HG03342 (cell line): ENCODE data around the gene TARBP1.
"Not testable (repeated sequence)": the region's sequence is repeated elsewhere in the genome, so short reads cannot be mapped to it uniquely, and the experiment has no call there.

Source experiments
- ATAC-seq: cut with Tn5 transposase; IDR thresholded peaks from one replicate; pipeline ENCODE4 v1.9.1; 2021; ENCODE audit warnings: mild to moderate bottlenecking, moderate library complexity; ENCODE audit not compliant: unreplicated experiment

Gene TARBP1

DNA sequence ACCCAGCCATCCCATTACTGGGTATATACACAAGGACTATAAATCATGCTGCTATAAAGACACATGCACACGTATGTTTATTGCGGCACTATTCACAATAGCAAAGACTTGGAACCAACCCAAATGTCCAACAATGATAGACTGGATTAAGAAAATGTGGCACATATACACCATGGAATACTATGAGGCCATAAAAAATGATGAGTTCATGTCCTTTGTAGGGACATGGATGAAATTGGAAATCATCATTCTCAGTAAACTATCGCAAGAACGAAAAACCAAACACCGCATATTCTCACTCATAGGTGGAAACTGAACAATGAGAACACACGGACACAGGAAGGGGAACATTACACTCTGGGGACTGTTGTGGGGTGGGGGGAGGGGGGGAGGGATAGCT is 79.5 kb downstream of the TARBP1 start:
- ATAC-seq = not testable (repeated sequence)

DNA sequence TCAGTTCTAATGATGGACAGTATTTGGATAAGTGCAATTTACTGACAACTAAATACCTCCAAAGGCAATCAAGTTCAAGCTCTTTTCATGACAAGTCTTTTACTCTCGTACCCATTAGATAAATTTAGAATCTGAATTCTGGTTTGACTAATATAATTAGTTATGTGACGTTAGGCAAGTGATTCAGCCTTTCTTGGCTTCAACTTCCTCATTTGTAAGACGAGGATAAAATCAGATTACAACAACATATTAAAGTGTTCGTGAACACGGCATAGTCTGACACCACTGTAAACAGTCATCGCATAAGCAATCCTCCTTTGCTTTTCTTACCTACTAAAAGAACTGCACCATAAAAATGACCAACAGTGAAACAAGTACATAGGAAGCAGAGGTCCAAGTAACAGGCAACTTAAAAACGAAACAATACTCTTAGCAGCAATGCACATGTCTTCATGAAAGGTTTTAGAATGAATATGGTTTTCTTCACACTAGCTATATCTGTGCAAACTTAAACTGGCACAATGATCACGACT is 80.1 kb downstream of the TARBP1 start:
- ATAC-seq = peak; percentile 51

DNA sequence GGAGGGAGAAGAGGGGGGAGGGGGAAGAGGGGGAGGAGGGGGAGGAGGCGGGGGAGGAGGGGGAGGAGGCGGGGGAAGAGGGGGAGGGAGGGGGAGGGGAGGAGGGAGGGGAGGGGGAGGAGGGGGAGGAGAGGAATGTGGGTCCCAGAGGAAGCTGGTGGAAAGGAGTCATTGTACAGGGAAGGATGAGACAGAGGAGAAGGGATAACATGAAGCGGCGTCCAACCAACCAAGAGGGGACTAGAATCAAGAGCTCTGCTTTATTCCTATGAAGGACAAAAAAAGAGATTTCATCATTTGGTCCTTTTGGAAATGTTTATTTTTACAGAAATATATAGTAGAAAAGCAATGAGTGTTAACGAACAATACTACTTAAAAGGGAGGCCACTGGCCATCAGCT is 81.2 kb downstream of the TARBP1 start:
- ATAC-seq = no peak

DNA sequence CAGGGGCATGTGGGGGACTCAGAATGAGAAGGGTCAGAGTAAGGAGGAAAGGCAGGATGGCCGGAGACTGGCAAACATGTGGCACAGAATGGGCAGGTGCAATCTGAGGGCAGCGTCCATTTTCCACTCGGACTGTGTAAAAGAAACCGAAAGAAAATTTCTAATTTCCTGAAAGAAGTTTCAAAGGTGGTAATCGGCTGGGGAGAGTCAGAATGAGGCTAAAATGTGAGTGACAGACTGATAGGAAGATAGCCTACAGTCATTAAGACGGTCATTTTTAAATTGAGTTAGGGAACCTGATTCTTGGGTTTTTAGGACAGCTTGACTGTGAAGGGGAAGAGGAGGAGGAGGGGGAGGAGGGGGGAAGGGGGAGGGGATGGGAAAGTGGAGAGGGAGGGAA is 82.1 kb downstream of the TARBP1 start:
- ATAC-seq = no peak

DNA sequence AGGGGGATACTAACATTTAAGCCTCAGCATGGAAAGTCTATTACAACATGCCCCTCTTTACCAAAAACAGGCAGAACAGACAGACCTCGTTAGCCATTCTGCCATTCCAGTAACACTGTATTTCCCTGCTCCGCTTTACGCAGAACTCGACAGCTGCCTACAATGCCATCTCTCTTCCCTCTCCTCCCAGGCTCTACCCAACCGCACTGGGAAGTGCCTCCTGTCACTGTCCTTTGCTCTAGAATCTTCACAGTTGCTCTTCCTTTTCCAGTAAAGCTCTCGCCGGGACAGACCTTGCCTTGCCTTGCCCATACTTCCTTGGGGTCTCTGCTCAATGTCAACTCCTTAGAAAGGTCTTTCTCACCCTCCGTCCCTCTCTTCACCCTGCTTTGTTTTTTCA is 82.9 kb downstream of the TARBP1 start:
- no peak for ATAC-seq

DNA sequence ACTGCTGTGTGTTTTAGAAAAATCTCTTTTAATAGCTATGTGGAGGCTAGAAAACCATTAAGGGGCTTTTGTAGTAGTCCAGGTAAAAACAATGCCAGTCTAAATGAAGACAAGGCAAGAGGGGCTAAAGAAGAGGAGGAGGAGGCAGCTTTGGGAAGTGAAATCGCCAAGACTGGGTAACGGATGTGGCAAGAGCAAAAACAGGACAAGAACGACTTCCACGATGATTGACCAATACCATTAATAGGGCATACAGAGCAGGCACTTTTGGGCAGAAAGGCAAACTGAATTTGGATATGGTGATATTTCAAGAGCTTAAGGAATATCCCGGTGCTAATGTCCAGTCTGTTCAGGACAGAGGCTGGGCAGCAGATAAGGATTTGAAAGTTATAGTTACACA is 83.7 kb downstream of the TARBP1 start:
- no peak for ATAC-seq

DNA sequence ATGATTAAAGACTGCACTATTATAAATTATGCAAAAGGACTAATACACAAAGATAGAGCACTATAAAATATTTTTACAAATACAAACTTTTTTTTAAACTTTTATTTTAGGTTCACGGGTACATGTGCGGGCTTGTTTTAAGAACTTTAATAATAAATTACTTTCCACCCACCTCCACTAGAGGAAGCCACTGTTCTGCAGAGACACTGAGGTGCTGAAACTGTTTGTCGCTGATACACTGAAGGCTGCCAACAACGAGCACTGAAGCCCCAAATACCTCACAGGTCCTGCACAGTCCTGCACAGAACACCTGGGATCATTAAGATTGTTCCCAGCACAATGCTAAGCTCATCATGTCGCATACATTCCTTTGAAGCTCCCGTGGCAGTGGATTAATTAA is 85.8 kb downstream of the TARBP1 start:
- no peak for ATAC-seq

DNA sequence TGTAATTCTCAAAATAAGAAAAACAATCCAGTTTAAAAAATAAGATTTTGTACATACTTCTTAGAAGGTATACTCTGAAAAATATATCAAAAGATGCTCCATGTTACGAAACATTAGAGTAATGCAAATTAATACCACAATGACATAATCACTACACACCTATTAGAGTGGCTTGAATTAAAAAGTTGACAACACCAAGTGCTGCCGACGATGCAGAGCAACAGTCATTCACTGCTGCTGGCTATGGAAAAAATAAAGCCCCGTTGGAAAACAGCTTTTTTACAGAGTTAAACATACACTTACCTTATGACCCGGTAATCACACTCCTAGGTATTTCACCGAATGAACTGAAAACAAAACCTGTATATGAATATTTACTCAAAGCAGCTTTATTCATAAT is 90.9 kb downstream of the TARBP1 start:
- ATAC-seq = no peak

DNA sequence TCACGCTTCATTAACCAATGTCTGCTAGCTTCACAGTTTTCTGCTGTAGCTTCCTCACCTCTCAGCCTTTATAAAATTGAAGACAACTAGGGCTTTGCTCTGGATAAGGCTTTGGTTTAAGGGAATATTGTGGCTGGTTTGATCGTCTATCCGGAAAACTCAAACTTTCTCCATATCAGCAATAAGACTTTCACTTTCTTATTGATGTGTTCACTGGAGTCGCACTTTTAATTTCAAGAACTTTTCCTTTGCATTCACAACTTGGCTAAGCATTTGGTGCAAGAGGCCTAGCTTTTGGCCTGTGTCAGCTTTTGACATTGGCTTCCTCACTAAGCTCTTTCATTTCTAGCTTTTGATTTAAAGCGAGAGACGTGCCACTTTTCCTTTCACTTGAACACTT is 92.9 kb downstream of the TARBP1 start:
- ATAC-seq = no peak

DNA sequence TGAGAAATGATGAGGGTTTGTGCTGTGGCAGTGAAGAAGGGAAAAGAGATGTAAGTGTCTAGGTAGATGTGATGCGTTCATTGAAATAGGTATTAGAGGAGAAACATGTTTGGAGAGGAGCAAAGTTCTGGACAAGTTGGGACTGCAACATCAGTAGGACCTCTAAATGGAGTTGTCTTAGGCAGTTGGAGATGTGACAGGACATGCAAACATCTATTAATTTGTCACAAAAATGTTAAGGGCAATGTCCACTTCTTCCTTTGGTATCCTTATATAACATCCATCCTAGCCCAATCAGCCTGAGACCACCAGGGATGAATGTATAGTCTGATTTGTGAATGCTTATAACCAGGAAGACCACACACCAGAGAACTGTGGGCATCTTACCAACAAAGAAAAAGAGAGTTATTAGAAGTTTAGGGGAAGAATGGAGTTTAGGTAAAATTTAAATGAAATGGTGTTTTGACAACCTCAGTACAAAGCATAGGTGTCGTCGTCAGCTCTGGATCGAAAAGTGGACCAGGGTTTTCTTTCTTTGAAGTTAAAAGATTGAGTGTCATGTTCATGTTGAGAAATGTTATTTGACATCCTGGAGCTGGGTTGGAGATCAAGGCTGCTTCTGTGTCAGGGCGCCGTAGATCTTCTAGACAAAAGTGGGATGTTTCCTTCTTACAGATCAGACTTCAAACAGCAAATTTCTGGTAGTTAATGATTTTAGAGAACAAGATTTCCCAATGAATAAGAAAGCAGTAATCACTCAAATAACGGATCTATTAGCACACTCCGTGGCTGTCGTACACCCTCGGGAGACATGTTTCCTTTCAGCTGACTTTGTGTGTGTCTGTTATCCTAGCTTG is 97.1 kb downstream of the TARBP1 start:
- ATAC-seq = no peak

DNA sequence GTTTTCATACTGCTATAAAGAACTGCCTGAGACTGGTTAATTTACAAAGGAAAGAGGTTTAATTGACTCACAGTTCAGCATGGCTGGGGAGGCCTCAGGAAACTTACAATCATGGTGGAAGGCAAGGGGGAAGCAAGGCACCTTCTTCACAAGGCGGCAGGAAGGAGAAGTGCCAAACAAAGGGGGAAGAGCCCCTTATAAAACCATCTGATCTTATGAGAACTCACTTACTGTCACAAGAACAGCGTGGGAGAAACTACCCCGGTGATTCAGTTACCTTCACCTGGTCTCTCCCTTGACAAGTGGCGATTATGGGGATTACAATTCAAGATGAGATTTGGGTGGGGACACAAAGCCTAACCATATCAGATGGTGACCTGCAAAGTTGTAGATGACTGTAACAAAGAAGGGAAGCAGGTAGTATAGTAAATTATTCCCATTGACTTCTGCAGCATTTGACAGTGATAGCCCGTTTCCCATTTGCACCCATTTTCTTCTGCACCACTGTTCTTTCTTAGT is 99.3 kb downstream of the TARBP1 start:
- not testable (repeated sequence) for ATAC-seq

DNA sequence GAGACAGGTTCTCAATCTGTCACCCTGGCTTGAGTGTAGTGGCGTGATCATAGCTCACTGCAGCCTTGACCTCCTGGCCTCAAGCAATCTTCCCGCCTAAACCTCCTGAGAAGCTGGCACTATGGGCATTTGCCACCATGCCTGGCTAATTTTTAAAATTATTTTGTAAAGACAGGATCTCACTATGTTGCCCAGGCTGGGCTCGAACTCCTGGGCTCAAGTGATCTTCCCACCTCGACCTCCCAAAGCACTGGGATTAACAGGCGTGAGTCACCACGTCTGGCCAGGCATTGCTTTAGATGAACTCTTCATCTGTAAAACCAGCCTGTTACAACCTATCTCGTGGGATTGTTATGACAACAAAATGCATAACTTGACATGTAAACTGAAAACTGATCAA is 103.3 kb downstream of the TARBP1 start:
- ATAC-seq = no peak

DNA sequence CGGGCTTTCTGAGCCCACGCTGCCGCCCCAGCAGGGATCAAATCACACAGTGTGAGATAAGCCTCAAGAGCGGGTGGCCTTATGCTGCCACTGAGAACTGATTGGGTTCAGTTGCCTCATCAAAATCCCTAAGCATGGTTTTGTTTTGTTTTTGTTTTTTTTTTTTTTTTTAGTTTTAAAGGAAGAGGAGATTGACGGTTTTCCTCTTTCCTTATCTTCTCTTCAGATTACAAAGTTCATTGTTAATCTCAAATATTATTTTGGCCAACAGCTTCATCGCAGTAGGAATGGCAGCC is 105.1 kb downstream of the TARBP1 start:
- ATAC-seq = peak; percentile 13

DNA sequence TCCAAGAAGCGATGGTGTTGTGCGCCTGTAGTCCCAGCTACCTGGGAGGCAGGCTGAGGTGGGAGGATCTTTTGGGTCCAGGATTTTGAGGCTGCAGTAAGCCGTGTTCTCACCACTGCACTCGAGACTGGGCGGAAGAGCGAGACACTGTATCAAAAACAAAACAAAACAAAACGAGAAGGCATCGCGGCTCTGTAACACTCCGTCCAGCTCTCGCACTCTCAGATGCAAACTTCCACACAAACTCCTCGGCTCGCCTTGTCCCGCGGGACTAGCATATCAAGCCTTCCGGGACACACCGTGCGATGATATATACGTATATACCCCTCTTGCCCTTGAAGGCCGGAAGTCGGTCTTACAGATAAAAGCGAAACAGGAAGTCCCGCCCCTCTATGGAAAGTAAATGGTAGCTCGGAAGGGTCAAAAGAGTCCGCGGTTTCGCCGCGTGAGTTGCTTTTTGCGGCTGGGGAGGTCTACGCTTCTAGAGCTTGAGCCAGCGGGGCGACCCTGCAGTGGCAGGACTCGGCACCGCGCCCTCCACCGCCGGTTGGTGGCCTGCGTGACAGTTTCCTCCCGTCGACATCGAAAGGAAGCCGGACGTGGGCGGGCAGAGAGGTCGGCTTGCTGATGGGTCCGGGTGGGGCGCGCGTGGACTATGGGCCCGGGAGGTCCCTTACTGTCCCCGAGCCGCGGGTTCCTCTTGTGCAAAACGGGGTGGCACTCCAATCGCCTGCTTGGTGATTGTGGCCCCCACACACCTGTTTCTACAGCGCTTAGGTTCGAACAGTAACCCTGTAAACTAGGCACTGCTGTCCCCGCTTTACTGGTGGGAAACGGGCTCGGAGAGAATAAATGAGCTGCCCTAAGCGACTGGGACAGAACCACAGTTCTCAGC is 105.7 kb downstream of the TARBP1 start, which contains the start of gene COA6:
Gene COA6, plus strand, starts transcription at position 393 of the 895 bp plus-strand sequence. Its CDS starts 11 bp downstream, at position 404.
- peak; percentile 91 for ATAC-seq

DNA sequence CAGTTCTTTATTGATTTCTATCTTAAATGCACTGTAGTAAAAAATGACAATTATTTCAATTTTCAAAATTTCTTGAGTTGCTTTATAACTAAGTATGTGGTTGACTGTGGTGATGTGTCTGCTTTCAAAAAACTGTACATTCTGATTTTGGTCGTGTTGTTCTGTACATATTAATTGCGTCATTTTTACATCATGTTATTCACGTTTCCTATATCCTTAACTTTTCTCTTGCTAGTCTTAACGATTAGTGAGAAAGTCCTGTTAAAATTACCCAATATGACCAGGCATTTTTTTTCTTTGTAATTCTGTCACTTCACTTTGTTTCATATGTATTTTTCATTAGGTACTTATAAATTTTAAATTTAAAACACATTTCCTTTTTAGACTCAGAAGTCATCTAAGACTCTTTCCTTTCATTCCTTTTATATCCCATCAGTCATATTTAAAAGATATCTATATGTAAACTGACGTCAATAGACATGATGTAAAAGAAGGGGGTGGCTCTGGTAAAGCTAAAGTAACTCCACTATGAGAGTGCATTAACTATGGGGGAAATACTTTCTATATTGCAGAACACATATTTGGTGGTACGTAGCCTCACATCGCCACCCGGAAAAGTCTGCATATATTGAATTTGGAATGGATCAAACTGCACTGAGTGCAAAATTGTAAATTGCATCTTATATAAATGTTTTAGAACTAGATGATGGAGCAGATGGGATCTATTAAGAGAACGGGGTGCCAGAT is 106.8 kb downstream of the TARBP1 start:
- no peak for ATAC-seq

DNA sequence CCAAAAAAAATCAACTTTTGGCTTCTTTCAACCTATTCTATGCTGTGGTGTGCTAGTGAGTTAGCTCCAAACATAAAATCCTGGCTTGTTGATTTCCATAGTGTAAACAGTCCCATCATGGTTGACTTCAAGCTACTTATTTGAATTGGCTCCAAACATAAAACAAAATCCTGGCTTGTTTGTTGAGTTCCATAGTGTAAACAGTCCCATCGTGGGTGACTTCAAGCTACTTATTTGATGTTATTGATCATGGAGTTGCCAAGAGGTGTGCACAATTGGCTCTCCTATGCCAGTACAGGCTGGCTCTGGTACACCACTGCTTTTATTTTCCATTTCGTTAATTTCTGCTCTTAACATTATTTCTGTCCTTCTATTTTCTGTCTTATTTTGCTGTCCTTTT is 107.6 kb downstream of the TARBP1 start:
- no peak for ATAC-seq

DNA sequence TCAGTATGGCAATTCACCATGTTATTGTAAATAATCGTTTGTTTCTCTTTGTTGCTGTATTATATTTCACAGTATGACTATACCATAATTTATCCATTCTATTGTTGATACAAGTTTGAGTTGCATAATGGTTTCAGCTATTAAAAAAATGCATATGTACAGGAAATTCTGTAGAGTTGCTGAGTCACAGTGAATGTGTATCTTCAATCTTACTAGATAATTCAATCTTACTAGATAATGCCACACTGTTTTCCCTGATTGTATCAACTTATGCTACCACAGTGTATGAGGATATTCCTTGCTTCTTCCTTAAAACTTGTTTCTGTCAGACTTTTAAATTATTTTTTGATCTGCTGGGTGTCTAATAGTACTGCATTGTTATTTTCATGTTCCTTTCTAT is 109.2 kb downstream of the TARBP1 start:
- ATAC-seq = no peak

DNA sequence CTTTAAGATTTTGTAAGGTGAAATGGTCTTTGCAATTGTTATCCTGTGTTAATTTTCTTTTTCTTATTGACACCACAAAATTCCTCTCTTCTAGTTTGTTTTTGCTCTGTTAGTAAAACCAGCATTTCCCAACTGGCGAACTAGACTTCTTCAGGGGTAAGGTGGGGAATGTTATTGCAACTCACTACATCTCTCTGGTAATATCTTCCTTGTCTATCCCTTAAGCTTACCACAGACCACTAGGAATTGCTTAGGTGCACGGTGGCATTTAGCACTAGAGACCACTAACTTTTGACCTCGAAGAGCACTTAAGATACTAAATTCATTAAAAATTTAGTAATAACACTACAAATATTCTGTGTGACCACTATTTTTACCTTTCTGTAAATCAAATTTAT is 109.9 kb downstream of the TARBP1 start:
- ATAC-seq = no peak

DNA sequence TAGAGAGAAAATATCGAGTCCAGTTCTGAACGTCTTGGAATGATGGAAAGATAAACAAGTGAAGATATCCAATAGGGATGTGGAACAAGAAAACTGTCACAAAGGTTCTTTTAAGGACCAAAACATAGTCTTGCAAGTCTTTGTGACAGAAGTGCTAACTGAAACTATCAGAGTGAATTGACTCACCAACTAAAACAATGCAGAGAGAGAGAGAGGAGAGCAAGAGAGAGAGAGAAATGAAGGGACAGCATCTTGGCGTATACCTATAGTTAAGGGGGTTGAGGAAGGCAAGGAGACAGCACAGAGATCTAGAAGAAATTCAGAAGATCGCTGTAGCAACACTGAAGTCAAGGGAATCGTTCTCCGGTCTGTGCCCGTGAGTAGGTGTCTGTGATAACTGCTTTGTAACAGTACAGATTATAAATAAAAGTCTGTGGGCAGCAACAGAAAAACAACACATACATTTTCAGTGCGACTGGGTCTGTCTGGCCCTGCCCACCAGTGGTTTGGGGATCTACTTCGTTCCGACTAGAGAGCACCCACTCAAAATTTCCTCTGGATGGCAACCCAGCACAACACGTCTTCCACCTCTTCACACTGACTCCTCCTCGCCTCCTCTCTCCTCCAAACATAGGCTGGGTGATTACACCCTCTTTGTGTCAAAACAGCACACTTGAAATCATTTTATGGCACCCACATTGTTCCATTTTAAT is 110.5 kb downstream of the TARBP1 start:
- no peak for ATAC-seq

DNA sequence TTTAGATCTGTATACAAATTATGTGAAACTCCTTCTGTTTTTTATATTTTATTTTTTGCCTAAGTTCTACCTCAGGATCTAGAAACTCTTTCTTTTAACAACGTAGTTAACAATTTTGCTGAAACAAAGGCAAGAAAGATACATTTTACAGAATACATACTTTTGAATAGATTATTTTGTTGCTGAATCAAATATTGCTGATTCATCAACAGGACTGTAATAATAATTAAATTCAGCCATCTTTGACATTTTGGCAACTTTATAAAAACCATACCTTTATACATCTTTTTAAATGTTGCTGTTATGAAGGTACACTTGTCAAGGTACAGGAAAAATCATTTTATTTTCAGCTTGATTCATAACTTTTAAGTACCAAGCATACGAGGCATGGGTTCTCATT is 116.4 kb downstream of the TARBP1 start:
- ATAC-seq = no peak
